ENCODE data around the gene TIMM50. TPM values are rescaled to one million over a fixed set of nuclear protein-coding genes. Genes with fewer than 3 reads are reported as not detected.
A peak's percentile ranks its signal among the peaks of the same experiment; 100 is the strongest.

TIMM50 gene
- total RNA-seq, 1 donor from 2014 or later = 98.1 TPM

- DNase-seq (ENCODE audit: low read depth) = no peak
- no peak for TF ChIP-seq CTCF (conservative IDR thresholded peaks at IDR 0.05; ENCODE audit: low read depth, low read length)
- no peak overlapping the region for H3K4me3 ChIP-seq (ENCODE audit: low read depth, low read length)
These were observed 20.7 kb downstream of the TIMM50 start for GRCh38 chr19:39501340-39501739.

- no peak overlapping the region for H3K4me3 ChIP-seq (ENCODE audit: low read depth, low read length)
- TF ChIP-seq CTCF (conservative IDR thresholded peaks at IDR 0.05; ENCODE audit: low read depth, low read length) = peak; percentile 65
- no peak for DNase-seq (ENCODE audit: low read depth)
These were observed 22.2 kb downstream of the TIMM50 start for GRCh38 chr19:39502640-39503417.

- TF ChIP-seq CTCF (conservative IDR thresholded peaks at IDR 0.05; ENCODE audit: low read depth, low read length) = no peak
- DNase-seq (ENCODE audit: low read depth) = no peak
- H3K4me3 ChIP-seq (ENCODE audit: low read depth, low read length) = peak overlapping the region; percentile 24
These were observed 25.9 kb downstream of the TIMM50 start for GRCh38 chr19:39506598-39506943.

- peak overlapping the region; percentile 55 for H3K4me3 ChIP-seq (ENCODE audit: low read depth, low read length)
- no peak for TF ChIP-seq CTCF (conservative IDR thresholded peaks at IDR 0.05; ENCODE audit: low read depth, low read length)
- no peak for DNase-seq (ENCODE audit: low read depth)
These were observed 26.5 kb downstream of the TIMM50 start for GRCh38 chr19:39506944-39507714.

- DNase-seq (ENCODE audit: low read depth) = no peak
- no peak for TF ChIP-seq CTCF (conservative IDR thresholded peaks at IDR 0.05; ENCODE audit: low read depth, low read length)
- peak overlapping the region; percentile 55 for H3K4me3 ChIP-seq (ENCODE audit: low read depth, low read length)
These were observed 27.2 kb downstream of the TIMM50 start for GRCh38 chr19:39507715-39508364.

GRCh38 chr19:39508629-39509028, 28.0 kb downstream of the TIMM50 start:
- H3K4me3 ChIP-seq (ENCODE audit: low read depth, low read length) = no peak overlapping the region
- no peak for DNase-seq (ENCODE audit: low read depth)
- TF ChIP-seq CTCF (conservative IDR thresholded peaks at IDR 0.05; ENCODE audit: low read depth, low read length) = no peak
